ENCODE results near the gene GLRX. TPM values are rescaled to one million over a fixed set of nuclear protein-coding genes. Genes with fewer than 3 reads are reported as not detected.
A peak's percentile ranks its signal among the peaks of the same experiment; 100 is the strongest.

GLRX gene
- 121 TPM for total RNA-seq (2013)
- polyA plus RNA-seq (100 to 1,000 TPM; 386 to 603 (median 555) TPM), polyA minus RNA-seq (66.6 and 73.5 TPM in 2 replicates), total RNA-seq (9.0 to 72.5 (median 53.3) reads per million in 11 experiments)

- no peak for TF ChIP-seq CTCF (IDR thresholded peaks at IDR 0.05)
- peaks cover 0 to 2% (median 0%) of the 10 kb centered on the region in 3 donors for H3K27me3 Mint-ChIP-seq (ENCODE audit: low read depth in 3 of 3)
- H3K9me3 Mint-ChIP-seq, result no peaks in the 10 kb centered on the region
Observed at GRCh38 chr5:95822542-95823181, at the start of gene GLRX. TSS of gene GLRX (minus strand) at chr5:95822726. CDS start at chr5:95822662, 64 bp downstream.

GRCh38 chr5:95871146-95871806 lies 48.8 kb upstream of the GLRX start:
- peak overlapping the region; percentile 61 for H3K4me2 ChIP-seq (replicated peaks; ENCODE audit: extremely low read depth, low read length, poor library complexity, severe bottlenecking)
- Mint-ChIP-seq H3K4me1 (peaks cover 60% of the 10 kb centered on the region), H3K27me3 (ENCODE audit: low read depth in 3 of 3) (peaks cover 0 to 3% (median 3%) of the 10 kb centered on the region in 3 donors), H3K27ac (peak overlapping the region in 4 of 7 donors; percentile 94 to 97 (median 96)), H3K36me3 (peaks cover 0 to 3% of the 10 kb centered on the region in 2 donors), H3K4me3 (no peak overlapping the region), H3K9me3 (peaks cover 0 to 1% (median 0%) of the 10 kb centered on the region in 7 donors)
- intact Hi-C loops (cut with micrococcal nuclease), result no loop called here
- no CpG with 5 or more reads among the region's 9 CpGs for WGBS (ENCODE audit: insufficient coverage)
- no peak for TF ChIP-seq CTCF (IDR thresholded peaks at IDR 0.05)
- peaks cover 44 to 54% of the 10 kb centered on the region in 2 donors for H3K4me1 ChIP-seq (ENCODE audit: control insufficient read depth in 1 of 2, insufficient read depth in 2 of 2, low read length in 2 of 2)
- H3K9me3 ChIP-seq (replicated peaks in 1 of 2; ENCODE audit: control insufficient read depth in 1 of 2, insufficient read depth in 1 of 2, low read length in 2 of 2), result no peaks in the 10 kb centered on the region
- H4K20me1 ChIP-seq (ENCODE audit: insufficient read depth, low read length), result no peaks in the 10 kb centered on the region
- no peak overlapping the region for H2AFZ ChIP-seq (ENCODE audit: insufficient read depth, low read depth, low read length, poor library complexity, severe bottlenecking)
- no peaks in the 10 kb centered on the region for H3K27me3 ChIP-seq (ENCODE audit: control insufficient read depth in 2 of 2, insufficient read depth in 2 of 2, low read length in 2 of 2)
- no peaks in the 10 kb centered on the region for H3K36me3 ChIP-seq (replicated peaks in 1 of 2; ENCODE audit: control insufficient read depth in 1 of 2, insufficient read depth in 2 of 2, low read length in 2 of 2)
- no peak for DNase-seq
- no peak overlapping the region for H3K4me3 ChIP-seq (replicated peaks in 1 of 3; ENCODE audit: low read depth in 2 of 3, low read length in 3 of 3)
- no peaks in the 10 kb centered on the region for H3K79me2 ChIP-seq (ENCODE audit: insufficient read depth, low read length)
- H3K27ac ChIP-seq (ENCODE audit: low read depth in 1 of 2, low read length in 2 of 2), result peak overlapping the region in 1 of 2 donors; percentile 87
- H3K9ac ChIP-seq (ENCODE audit: insufficient read depth, low read length, poor library complexity, severe bottlenecking), result no peak overlapping the region

More at GRCh38 chr5:95822542-95823181, at the start of gene GLRX:
- Mint-ChIP-seq H3K27ac (peak within 1 kb of the TSS; percentile 97 to 99 (median 99)), H3K4me1 (peaks cover 82% of the 10 kb centered on the region), H3K36me3 (peaks cover 4 to 10% of the 10 kb centered on the region in 2 donors), H3K4me3 (peak within 1 kb of the TSS; percentile 97)
- Histone ChIP-seq H3K9ac (ENCODE audit: insufficient read depth, low read length, poor library complexity, severe bottlenecking) (peak within 1 kb of the TSS; percentile 65), H3K4me2 (replicated peaks; ENCODE audit: extremely low read depth, low read length, poor library complexity, severe bottlenecking) (peak within 1 kb of the TSS; percentile 98), H4K20me1 (ENCODE audit: insufficient read depth, low read length) (peaks cover 46% of the 10 kb centered on the region), H3K27me3 (ENCODE audit: control insufficient read depth in 2 of 2, insufficient read depth in 2 of 2, low read length in 2 of 2) (no peaks in the 10 kb centered on the region), H3K36me3 (replicated peaks in 1 of 2; ENCODE audit: control insufficient read depth in 1 of 2, insufficient read depth in 2 of 2, low read length in 2 of 2) (no peaks in the 10 kb centered on the region), H3K9me3 (replicated peaks in 1 of 2; ENCODE audit: control insufficient read depth in 1 of 2, insufficient read depth in 1 of 2, low read length in 2 of 2) (no peaks in the 10 kb centered on the region), H3K79me2 (ENCODE audit: insufficient read depth, low read length) (peaks cover 54% of the 10 kb centered on the region), H2AFZ (ENCODE audit: insufficient read depth, low read depth, low read length, poor library complexity, severe bottlenecking) (peak within 1 kb of the TSS; percentile 83), H3K4me3 (replicated peaks in 1 of 3; ENCODE audit: low read depth in 2 of 3, low read length in 3 of 3) (peak within 1 kb of the TSS; percentile 87 to 100 (median 98)), H3K27ac (ENCODE audit: low read depth in 1 of 2, low read length in 2 of 2) (peak within 1 kb of the TSS; percentile 92 to 95), H3K4me1 (ENCODE audit: control insufficient read depth in 1 of 2, insufficient read depth in 2 of 2, low read length in 2 of 2) (peaks cover 75 to 92% of the 10 kb centered on the region in 2 donors)
- peak in 2 of 3 donors; percentile 75 to 80 for DNase-seq
- intact Hi-C loops (cut with micrococcal nuclease), result loop anchor here in 1 of 2 donors (10.0 kb wide), 1 partner anchor 88 kb away; the partner anchor contains the start of gene RHOBTB3
- 0% methylated on average over 4 of the region's 8 CpGs for WGBS (ENCODE audit: insufficient coverage)

Data from CD14-positive monocyte (primary cell).